Type B pancreatic cell (in vitro differentiated cells): ENCODE results near the gene SERPINI1. TPM values are rescaled to one million over a fixed set of nuclear protein-coding genes. Genes with fewer than 3 reads are reported as not detected.

Experiments used
- DNase-seq: peaks from one replicate; pipeline ENCODE4 v3.0.0; 2021; ENCODE audit warnings: mixed read lengths; ENCODE audit not compliant: unreplicated experiment; ENCODE audit errors: extremely low spot score
- H3K27ac Mint-ChIP-seq: 2 replicates; pipeline ENCODE4 v1.8.0; 2021; ENCODE audit warnings: mild to moderate bottlenecking, mixed read lengths
- H3K27me3 Mint-ChIP-seq: 2 replicates; pipeline ENCODE4 v1.8.0; 2021; ENCODE audit warnings: mixed read lengths
- H3K36me3 Mint-ChIP-seq: 2 replicates; pipeline ENCODE4 v1.8.0; 2021; ENCODE audit warnings: mixed read lengths
- H3K4me1 Mint-ChIP-seq: one replicate; pipeline ENCODE4 v1.8.0; 2021; ENCODE audit warnings: mixed read lengths; ENCODE audit not compliant: unreplicated experiment
- H3K4me3 Mint-ChIP-seq: 2 replicates; pipeline ENCODE4 v1.8.0; 2021; ENCODE audit warnings: mild to moderate bottlenecking, mixed read lengths
- H3K9me3 Mint-ChIP-seq: 2 replicates; pipeline ENCODE4 v1.8.0; 2021; ENCODE audit warnings: mixed read lengths
- total RNA-seq: library from RNA; stranded (reverse); gene quantifications from 2 replicates; pipeline ENCODE4 v1.2.1, GENCODE V29; 2021; ENCODE audit warnings: low replicate concordance
- TF ChIP-seq, protein P1 (sequence below): fragments of 200-600 bp; sonication (generic); conservative IDR thresholded peaks from 2 replicates; pipeline ENCODE4 v1.5.0; 2021; ENCODE audit warnings: antibody characterized with exemption, mild to moderate bottlenecking

Gene SERPINI1
- total RNA-seq, 1 donor from 2014 or later = 27.2 TPM

DNA sequence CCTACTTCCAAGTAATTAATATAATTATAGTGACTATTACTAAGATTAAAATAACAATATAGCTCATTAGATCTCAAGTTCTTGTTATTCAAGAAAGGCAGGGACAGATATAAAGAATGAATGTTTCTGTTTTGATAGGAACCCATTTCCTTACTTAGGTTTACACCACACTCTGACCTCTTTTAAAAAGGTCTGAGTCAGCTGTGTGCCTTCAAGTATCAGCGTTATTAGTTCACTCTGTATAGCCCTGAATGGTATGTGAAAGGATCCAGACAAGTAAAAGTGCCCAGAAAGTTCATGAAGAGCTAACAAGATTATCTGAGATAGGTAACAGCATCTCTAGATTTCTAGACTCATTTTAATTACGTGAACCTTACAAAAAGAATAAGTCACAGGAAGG is 29.7 kb upstream of the SERPINI1 start:
- no peaks in the 10 kb centered on the region for H3K27me3 Mint-ChIP-seq
- no peak overlapping the region for H3K27ac Mint-ChIP-seq

DNA sequence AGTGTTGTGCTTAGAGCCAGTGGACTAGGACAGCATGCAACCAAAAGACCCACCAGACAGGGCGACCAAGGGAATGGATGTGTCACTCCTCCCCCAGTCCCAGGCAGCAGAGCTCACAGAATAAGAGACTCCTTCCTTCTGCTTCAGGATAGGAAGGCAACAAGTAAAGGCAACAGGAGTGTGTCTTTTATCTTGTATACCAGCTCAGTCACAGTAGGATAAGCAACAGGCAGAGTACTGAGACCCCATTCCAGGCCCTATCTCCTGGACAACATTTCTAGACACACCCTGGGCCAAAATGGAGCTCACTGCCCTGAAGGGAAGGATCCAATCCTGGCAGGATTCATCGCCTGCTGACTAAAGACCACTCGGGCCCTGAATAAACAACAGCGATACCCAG is 25.8 kb upstream of the SERPINI1 start:
- Mint-ChIP-seq H3K36me3 (peaks cover 60% of the 10 kb centered on the region), H3K27ac (no peak overlapping the region), H3K27me3 (no peaks in the 10 kb centered on the region), H3K4me1 (peaks cover 8% of the 10 kb centered on the region), H3K9me3 (peaks cover 5% of the 10 kb centered on the region), H3K4me3 (no peak overlapping the region)
- TF ChIP-seq, protein P1, sequence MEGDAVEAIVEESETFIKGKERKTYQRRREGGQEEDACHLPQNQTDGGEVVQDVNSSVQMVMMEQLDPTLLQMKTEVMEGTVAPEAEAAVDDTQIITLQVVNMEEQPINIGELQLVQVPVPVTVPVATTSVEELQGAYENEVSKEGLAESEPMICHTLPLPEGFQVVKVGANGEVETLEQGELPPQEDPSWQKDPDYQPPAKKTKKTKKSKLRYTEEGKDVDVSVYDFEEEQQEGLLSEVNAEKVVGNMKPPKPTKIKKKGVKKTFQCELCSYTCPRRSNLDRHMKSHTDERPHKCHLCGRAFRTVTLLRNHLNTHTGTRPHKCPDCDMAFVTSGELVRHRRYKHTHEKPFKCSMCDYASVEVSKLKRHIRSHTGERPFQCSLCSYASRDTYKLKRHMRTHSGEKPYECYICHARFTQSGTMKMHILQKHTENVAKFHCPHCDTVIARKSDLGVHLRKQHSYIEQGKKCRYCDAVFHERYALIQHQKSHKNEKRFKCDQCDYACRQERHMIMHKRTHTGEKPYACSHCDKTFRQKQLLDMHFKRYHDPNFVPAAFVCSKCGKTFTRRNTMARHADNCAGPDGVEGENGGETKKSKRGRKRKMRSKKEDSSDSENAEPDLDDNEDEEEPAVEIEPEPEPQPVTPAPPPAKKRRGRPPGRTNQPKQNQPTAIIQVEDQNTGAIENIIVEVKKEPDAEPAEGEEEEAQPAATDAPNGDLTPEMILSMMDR = no peak
- no peak for DNase-seq

More for the DNA sequence above, 29.7 kb upstream of the SERPINI1 start:
- Mint-ChIP-seq H3K9me3 (no peaks in the 10 kb centered on the region), H3K4me1 (peaks cover 8% of the 10 kb centered on the region), H3K4me3 (no peak overlapping the region), H3K36me3 (peaks cover 33% of the 10 kb centered on the region)
- no peak for DNase-seq
- TF ChIP-seq, protein P1 = no peak

DNA sequence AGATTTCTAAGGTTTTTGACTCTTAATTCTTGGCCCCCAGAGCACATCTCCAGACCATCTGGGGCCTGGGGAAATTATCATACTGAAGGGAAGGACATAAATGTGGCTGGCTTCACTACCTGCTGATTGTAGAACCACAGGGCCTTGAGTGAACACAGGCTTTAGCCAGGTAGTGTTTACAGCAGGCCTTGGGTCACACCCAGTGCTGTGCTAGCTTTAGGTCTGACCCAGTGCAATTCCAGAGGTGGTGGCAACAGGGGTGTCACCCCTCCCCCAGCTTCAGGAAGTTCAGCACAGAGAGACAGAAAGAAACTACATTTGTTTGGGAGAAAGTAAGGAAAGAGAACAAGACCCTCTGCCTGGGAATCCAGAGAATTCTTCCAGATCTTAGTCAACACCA is 25.0 kb upstream of the SERPINI1 start:
- peaks cover 5% of the 10 kb centered on the region for H3K9me3 Mint-ChIP-seq
- H3K4me3 Mint-ChIP-seq = no peak overlapping the region
- peaks cover 8% of the 10 kb centered on the region for H3K4me1 Mint-ChIP-seq
- no peak overlapping the region for H3K27ac Mint-ChIP-seq
- peaks cover 68% of the 10 kb centered on the region for H3K36me3 Mint-ChIP-seq
- TF ChIP-seq, protein P1 = no peak
- H3K27me3 Mint-ChIP-seq = no peaks in the 10 kb centered on the region
- DNase-seq = no peak

DNA sequence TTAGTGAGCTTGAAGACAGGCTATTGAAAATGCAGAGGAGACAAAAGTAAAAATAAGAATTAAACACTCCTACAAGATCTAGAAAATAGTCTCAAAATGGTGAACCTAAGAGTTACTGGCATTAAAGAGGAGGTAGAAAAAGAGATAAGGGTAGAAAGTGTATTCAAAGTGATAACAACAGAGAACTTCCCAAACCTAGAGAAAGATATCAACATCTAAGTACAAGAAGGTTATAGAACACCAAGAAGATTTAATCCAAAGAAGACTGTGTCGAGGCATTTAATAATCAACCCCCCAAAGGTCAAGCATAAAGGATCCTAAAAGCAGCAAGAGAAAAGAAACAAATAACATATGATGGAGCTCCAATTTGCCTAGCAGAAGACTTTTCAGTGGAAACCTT is 24.1 kb upstream of the SERPINI1 start:
- H3K27me3 Mint-ChIP-seq = no peaks in the 10 kb centered on the region
- no peak overlapping the region for H3K27ac Mint-ChIP-seq
- H3K4me1 Mint-ChIP-seq = peaks cover 3% of the 10 kb centered on the region
- H3K4me3 Mint-ChIP-seq = no peak overlapping the region
- TF ChIP-seq, protein P1 = no peak
- H3K9me3 Mint-ChIP-seq = peaks cover 5% of the 10 kb centered on the region
- H3K36me3 Mint-ChIP-seq = peaks cover 70% of the 10 kb centered on the region
- DNase-seq = no peak

DNA sequence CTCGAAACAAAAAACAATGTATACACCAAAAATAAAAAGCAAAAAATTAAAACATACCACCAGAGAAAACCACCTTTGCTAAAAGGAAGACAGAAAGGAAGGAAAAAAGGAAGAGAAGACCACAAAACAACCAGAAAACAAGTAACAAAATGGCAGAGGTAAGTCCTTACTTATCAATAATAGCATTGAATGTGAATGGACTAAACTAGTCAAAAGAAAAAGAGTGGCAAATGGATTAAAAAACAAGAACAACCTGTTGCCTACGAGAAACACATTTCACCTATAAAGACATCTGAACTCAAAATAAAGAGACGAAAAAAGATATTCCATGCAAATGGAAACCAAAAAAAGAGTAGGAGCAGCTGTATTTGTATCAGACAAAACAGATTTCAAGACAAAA is 23.1 kb upstream of the SERPINI1 start:
- Mint-ChIP-seq H3K27ac (no peak overlapping the region), H3K4me1 (peaks cover 3% of the 10 kb centered on the region), H3K9me3 (peaks cover 5% of the 10 kb centered on the region), H3K36me3 (peaks cover 70% of the 10 kb centered on the region), H3K4me3 (no peak overlapping the region), H3K27me3 (no peaks in the 10 kb centered on the region)
- TF ChIP-seq, protein P1 = no peak
- no peak for DNase-seq

DNA sequence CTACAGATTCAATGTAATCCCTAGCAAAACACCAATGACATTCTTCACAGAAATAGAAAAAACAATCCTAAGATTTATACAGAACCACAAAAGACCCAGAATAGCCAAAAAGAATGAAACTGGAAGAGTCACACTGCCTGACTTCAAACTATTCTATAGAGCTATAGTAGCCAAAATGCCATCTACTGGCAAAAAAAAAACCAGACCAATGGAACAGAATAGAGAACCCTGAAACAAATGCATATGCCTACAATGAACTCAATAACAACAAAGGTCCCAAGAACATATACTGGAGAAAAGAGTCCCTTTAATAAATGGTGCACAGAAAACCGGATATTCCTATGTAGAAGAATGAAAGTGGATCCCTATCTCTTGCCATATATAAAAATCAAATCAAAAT is 20.6 kb upstream of the SERPINI1 start:
- H3K36me3 Mint-ChIP-seq = peaks cover 74% of the 10 kb centered on the region

More for the DNA sequence above, 20.6 kb upstream of the SERPINI1 start:
- Mint-ChIP-seq H3K9me3 (peaks cover 5% of the 10 kb centered on the region), H3K4me3 (no peak overlapping the region), H3K27ac (no peak overlapping the region), H3K27me3 (no peaks in the 10 kb centered on the region), H3K4me1 (no peaks in the 10 kb centered on the region)
- TF ChIP-seq, protein P1 = no peak
- no peak for DNase-seq
